ENCODE measurements around the gene LNP1.
"Not testable (repeated sequence)": the region's sequence is repeated elsewhere in the genome, so short reads cannot be mapped to it uniquely, and the experiment has no call there.

Gene LNP1

DNA sequence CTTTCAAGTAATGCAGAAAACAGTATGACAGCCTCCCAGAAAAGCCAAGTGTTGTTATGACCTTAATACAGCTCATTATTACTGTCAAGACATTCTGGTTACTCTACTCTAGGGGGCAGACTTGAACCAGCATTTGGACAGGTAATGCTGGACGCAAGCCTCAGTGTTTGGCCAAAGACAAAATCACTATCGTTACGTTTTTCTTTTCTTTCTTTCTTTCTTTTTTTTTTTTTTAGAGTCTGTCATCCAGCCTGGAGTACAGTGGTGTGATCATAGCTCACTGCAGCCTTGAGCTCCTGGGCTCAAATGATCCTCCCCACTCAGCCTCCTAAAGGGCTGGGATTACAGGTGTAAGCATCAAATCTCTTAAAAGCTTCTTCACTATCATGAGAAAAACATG lies 61.7 kb downstream of the LNP1 start:
- Mint-ChIP-seq H3K9me3 (peaks cover 0 to 2% of the 10 kb centered on the region in 2 donors), H3K27me3 (peaks cover 0 to 10% of the 10 kb centered on the region in 2 donors), H3K36me3 (peaks cover 0 to 2% of the 10 kb centered on the region in 2 donors), H3K27ac (no peak overlapping the region), H3K4me3 (no peak overlapping the region), H3K4me1 (peaks cover 3 to 13% of the 10 kb centered on the region in 2 donors)
- DNase-seq (no peak), ATAC-seq (replicated peaks) (peak; percentile 87 to 91)

DNA sequence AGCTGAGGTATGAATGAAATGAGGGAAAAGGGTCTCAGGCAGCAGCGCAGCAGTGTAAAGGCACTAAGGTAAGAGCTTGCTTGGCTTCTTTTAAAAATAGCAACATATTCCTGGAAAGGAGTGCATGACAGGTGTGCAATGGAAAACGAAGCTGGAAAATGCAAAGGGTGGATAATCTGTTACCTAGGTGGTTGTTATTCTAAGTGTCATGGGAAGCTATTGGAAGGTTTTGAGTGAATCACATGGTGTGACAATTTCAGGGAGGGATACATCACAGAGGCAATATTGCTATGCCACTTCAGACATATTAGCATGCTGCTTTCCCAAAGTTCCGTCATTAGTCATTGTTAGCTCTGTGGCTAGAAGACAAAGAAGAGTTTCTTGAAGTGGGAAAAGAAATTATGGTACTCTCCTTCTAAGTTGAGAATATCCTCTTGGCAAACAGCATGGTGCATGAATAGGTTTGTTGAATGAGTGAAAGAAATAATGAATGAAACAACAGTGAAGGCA lies 62.4 kb downstream of the LNP1 start:
- Mint-ChIP-seq H3K4me1 (peaks cover 3 to 13% of the 10 kb centered on the region in 2 donors), H3K27ac (no peak overlapping the region), H3K4me3 (no peak overlapping the region), H3K27me3 (peaks cover 0 to 10% of the 10 kb centered on the region in 2 donors), H3K9me3 (peaks cover under 1 to 2% of the 10 kb centered on the region in 2 donors), H3K36me3 (peaks cover 0 to under 1% of the 10 kb centered on the region in 2 donors)
- no peak for ATAC-seq (replicated peaks)
- no peak for DNase-seq

DNA sequence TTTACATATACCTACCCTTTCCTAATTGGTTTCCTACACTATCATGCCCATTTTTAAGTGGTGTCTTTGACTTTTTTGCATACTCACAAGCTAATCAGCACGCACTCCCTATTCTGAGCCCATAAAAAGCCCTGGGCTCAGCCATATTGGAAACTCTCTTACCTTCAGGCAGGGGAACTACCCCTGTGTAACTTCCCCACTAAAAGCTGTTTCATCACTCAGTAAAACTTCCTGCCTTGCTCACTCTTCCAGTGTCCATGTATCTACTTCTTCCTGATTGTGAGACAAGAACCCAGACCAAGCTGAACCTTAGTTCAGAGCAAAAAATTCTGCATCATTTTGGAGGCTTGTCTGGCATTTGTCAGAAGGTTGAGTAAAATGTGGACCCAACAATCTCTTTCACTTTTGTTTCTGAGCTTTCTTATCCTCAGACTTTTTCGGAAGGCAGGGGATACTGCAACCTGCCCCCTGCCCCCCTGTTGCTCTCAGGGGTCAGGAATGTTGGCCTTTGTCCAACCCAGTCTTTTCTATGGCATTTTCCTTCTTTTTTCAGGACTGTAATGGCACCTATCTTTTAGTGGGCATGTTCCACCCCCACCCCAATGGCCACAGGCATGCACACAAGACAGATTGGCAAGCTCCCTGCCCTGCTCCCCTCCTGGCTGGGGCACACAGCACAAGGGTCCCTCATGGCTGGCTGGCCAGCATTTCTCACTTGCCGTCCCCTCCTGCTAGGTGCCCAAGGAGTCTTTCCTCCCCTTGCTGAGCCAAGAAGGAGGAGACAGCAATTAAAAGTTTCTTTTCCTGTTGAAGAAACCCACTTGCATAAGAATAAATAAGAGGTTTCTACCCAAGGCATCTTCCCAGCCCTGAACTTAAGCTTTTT lies 64.8 kb downstream of the LNP1 start:
- Mint-ChIP-seq H3K36me3 (peaks cover 0 to 3% of the 10 kb centered on the region in 2 donors), H3K27me3 (peaks cover 0 to 10% of the 10 kb centered on the region in 2 donors), H3K27ac (no peak overlapping the region), H3K4me1 (peaks cover 3 to 13% of the 10 kb centered on the region in 2 donors), H3K4me3 (no peak overlapping the region), H3K9me3 (peaks cover 10% of the 10 kb centered on the region in 2 donors)
- DNase-seq, result no peak
- ATAC-seq (replicated peaks), result peak in 1 of 2 donors; percentile 42

DNA sequence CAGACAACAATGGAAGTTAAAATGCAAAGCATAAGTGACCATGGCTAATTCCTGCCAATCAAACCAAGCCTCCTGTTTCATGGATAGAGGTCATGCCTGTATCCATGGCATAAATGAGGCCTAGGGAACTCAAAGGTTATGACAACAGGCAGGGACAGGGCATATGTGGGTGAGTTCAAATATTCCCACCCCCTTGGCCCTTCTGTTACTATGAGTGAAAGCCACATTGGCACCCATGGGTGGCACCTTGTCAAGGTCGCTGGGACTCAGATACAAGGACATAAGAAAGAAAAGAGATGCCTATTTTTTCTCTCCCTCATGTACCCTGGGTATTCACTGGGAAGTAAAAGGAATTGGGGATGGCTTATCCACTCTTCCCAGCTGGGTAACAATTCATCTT lies 65.8 kb downstream of the LNP1 start:
- Mint-ChIP-seq H3K9me3 (peaks cover 10% of the 10 kb centered on the region in 2 donors), H3K27ac (no peak overlapping the region), H3K27me3 (peaks cover 0 to 10% of the 10 kb centered on the region in 2 donors), H3K4me3 (no peak overlapping the region), H3K36me3 (peaks cover 0 to 3% of the 10 kb centered on the region in 2 donors), H3K4me1 (peaks cover 3 to 13% of the 10 kb centered on the region in 2 donors)
- no peak for DNase-seq
- no peak for ATAC-seq (replicated peaks)

DNA sequence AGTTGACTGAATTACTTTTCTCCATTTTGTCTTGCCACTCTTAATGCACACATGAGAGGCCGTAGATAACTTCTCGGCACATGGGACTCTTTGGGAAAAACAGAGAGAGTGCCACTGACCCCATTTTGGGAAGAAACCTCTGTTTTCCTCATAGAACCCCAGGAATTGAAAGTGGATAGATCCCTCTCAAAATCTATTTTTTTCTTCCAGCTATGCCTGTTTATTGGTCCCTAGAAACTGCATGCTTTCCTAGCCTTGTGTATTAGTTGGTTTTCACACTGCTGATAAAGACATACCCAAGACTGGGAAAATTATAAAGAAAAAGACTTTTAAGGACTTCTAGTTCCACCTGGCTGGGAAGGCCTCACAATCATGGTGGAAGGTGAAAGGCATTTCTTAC lies 67.3 kb downstream of the LNP1 start:
- Mint-ChIP-seq H3K4me1 (peaks cover 3 to 7% of the 10 kb centered on the region in 2 donors), H3K9me3 (peaks cover 10% of the 10 kb centered on the region in 2 donors), H3K36me3 (peaks cover 0 to 3% of the 10 kb centered on the region in 2 donors), H3K27me3 (peaks cover 0 to 5% of the 10 kb centered on the region in 2 donors), H3K4me3 (no peak overlapping the region), H3K27ac (no peak overlapping the region)
- DNase-seq (no peak), ATAC-seq (replicated peaks) (no peak)

DNA sequence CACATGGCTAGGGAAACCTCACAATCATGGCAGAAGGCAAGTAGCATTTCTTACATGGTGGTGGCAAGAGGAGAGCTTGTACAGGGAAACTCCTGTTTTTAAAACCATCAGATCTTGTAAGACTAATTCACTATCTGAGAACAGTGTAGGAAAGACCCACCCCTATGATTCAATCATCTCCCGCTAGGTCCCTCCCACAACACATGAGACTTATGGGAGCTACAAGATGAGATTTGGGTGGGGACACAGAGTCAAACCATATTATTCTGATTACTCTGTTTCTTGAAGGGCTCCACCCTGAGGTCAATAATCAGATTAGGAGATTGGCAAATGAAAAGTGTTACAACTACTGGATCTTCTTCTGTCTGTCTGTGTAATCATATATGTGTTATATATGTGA lies 69.6 kb downstream of the LNP1 start:
- H3K4me3 Mint-ChIP-seq, result no peak overlapping the region
- ATAC-seq (replicated peaks) (no peak), DNase-seq (no peak)
- no peak overlapping the region for H3K27ac Mint-ChIP-seq
- H3K36me3 Mint-ChIP-seq, result peaks cover 0 to 3% of the 10 kb centered on the region in 2 donors
- peaks cover 7 to 8% of the 10 kb centered on the region in 2 donors for H3K27me3 Mint-ChIP-seq
- peaks cover under 1 to 5% of the 10 kb centered on the region in 2 donors for H3K4me1 Mint-ChIP-seq
- H3K9me3 Mint-ChIP-seq, result peaks cover 10% of the 10 kb centered on the region in 2 donors

DNA sequence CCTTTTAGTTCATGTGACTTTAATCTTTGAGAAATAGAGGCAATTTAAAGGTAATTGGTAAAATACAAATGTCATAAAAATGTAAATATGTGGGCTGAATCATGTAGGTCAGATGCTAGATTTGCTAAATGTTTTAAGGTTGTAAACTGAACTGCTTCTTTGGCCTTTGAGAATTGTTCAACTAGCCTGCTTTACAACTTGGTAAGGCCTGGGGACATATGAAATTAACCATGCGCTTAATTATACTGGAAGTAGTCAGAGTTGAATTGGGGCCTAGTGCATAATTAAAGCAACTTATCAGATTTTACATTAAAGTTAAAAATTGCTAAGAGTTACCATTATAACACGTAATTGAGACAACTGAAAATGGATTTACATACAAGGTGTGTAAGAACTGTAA lies 70.1 kb downstream of the LNP1 start:
- Mint-ChIP-seq H3K4me1 (no peaks in the 10 kb centered on the region), H3K4me3 (no peak overlapping the region), H3K36me3 (peaks cover 0 to 3% of the 10 kb centered on the region in 2 donors), H3K9me3 (peaks cover 10% of the 10 kb centered on the region in 2 donors), H3K27me3 (peaks cover 5 to 7% of the 10 kb centered on the region in 2 donors), H3K27ac (no peak overlapping the region)
- DNase-seq, result no peak
- no peak for ATAC-seq (replicated peaks)

DNA sequence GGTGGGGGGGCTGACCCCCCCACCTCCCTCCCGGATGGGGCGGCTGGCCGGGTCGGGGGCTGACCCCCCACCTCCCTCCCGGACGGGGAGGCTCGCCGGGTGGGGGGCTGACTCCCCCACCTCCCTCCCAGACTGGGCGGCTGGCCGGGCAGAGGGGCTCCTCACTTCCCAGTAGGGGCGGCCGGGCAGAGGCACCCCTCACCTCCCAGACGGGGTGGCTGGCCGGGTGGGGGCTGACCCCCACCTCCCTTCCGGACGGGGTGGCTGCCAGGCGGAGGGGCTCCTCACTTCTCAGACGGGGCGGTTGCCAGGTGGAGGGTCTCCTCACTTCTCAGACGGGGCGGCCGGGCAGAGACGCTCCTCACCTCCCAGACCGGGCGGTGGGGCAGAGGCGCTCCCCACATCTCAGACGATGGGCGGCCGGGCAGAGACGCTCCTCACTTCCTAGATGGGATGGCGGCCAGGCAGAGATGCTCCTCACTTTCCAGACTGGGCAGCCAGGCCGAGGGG lies 76.6 kb downstream of the LNP1 start:
- H3K27me3 Mint-ChIP-seq, result peaks cover 14 to 18% of the 10 kb centered on the region in 2 donors
- H3K4me1 Mint-ChIP-seq; H3K9me3 Mint-ChIP-seq; H3K4me3 Mint-ChIP-seq; H3K36me3 Mint-ChIP-seq; H3K27ac Mint-ChIP-seq; DNase-seq; ATAC-seq (replicated peaks): not testable (repeated sequence)

DNA sequence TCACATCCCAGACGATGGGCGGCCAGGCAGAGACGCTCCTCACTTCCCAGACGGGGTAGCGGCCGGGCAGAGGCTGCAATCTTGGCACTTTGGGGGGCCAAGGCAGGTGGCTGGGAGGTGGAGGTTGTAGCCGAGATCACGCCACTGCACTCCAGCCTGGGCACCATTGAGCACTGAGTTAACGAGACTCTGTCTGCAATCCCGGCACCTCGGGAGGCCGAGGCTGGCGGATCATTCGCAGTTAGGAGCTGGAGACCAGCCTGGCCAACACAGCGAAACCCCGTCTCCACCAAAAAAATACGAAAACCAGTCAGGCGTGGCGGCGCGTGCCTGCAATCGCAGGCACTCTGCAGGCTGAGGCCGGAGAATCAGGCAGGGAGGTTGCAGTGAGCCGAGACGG lies 77.2 kb downstream of the LNP1 start:
- not testable (repeated sequence) for H3K27ac Mint-ChIP-seq; DNase-seq; H3K36me3 Mint-ChIP-seq; ATAC-seq (replicated peaks); H3K4me1 Mint-ChIP-seq; H3K9me3 Mint-ChIP-seq; H3K4me3 Mint-ChIP-seq
- H3K27me3 Mint-ChIP-seq, result peaks cover 21 to 23% of the 10 kb centered on the region in 2 donors

DNA sequence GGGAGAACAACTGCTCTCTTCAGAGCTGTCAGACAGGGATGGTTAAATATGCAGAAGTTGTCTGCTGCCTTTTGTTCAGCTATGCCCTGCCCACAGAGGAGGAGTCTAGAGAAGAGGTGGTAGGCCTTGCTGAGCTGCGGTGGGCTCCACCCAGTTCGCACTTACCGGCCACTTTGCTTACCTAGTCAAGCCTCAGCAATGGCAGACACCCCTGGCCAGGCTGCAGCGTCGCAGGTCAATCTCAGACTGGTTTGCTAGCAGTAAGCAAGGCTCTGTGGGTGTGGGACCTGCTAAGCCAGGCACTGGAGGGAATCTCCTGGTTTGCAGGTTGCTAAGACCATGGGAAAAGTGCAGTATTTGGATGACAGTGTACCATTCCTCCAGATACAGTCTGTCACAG lies 78.7 kb downstream of the LNP1 start:
- H3K4me3 Mint-ChIP-seq, result no peak overlapping the region
- DNase-seq (no peak), ATAC-seq (replicated peaks) (no peak)
- H3K36me3 Mint-ChIP-seq, result no peaks in the 10 kb centered on the region
- no peaks in the 10 kb centered on the region for H3K4me1 Mint-ChIP-seq
- H3K27ac Mint-ChIP-seq, result no peak overlapping the region
- no peaks in the 10 kb centered on the region for H3K9me3 Mint-ChIP-seq
- H3K27me3 Mint-ChIP-seq, result peaks cover 28 to 31% of the 10 kb centered on the region in 2 donors

DNA sequence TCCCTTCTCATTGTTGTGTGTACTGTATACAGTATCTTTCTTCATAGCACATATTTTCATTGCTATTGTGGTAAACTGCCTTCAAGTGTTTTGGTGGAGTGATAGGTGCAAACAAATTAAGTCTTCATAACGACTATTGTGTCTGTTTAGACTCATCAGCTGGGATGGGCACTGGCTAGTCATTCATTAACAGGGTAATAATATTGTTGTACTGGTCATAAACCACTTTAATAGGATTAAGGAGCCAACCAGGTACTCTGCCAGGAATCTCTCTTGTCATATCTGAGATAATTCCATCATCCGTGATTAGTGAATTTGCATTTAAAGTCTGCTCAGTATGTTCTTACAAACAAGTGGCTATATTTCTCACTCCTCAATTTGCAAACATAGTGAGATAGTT lies 80.8 kb downstream of the LNP1 start:
- ATAC-seq (replicated peaks), result no peak
- no peaks in the 10 kb centered on the region for H3K9me3 Mint-ChIP-seq

DNA sequence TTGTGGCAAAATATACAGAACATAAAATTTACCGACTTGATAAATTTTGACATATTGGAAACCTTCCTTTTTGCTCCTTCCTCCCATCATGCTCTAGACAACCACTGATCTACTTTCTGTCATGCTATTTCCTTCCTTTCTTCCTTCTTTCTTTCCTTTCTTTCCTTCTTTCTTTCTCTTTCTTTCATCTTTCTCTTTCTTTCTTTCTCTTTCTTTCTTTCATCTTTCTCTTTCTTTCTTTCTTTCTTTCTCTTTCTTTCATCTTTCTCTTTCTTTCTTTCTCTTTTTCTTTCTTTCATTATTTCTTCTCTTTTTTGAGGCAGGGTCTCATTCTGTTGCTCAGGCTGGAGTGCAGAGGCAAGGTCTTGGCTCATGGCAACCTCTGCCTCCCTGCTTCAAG lies 82.2 kb downstream of the LNP1 start:
- H3K27me3 Mint-ChIP-seq, result peaks cover 23 to 30% of the 10 kb centered on the region in 2 donors
- no peak for ATAC-seq (replicated peaks)
- no peak for DNase-seq
- no peaks in the 10 kb centered on the region for H3K36me3 Mint-ChIP-seq
- no peaks in the 10 kb centered on the region for H3K4me1 Mint-ChIP-seq
- no peak overlapping the region for H3K4me3 Mint-ChIP-seq
- H3K9me3 Mint-ChIP-seq, result no peaks in the 10 kb centered on the region
- no peak overlapping the region for H3K27ac Mint-ChIP-seq

More for the DNA sequence above, 80.8 kb downstream of the LNP1 start:
- no peaks in the 10 kb centered on the region for H3K36me3 Mint-ChIP-seq
- H3K4me1 Mint-ChIP-seq, result no peaks in the 10 kb centered on the region
- no peak overlapping the region for H3K27ac Mint-ChIP-seq
- no peak overlapping the region for H3K4me3 Mint-ChIP-seq
- DNase-seq, result no peak
- peaks cover 23 to 30% of the 10 kb centered on the region in 2 donors for H3K27me3 Mint-ChIP-seq

DNA sequence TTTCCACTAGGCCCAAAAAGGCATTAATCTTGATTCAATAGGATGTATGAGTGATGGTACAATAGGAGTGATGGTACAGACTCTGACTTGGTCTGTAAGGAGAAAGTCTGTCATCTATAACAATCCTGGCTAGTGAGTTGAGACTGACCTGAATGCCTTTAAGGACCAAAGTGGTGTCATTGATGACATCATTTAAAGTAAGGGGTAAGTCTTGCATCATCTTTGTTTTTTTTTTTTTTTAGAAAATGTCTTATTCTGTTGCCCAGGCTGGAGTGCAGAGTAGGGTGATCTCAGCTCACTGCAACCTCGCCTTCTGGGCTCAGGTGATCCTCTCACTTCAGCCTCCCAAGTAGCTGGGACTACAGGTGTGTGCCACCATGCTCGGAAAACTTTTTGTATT lies 85.5 kb downstream of the LNP1 start:
- ATAC-seq (replicated peaks) (no peak), DNase-seq (no peak)
- Mint-ChIP-seq H3K36me3 (no peaks in the 10 kb centered on the region), H3K4me1 (peaks cover 0 to under 1% of the 10 kb centered on the region in 2 donors), H3K27ac (no peak overlapping the region), H3K9me3 (no peaks in the 10 kb centered on the region), H3K4me3 (no peak overlapping the region), H3K27me3 (peaks cover 18 to 24% of the 10 kb centered on the region in 2 donors)

DNA sequence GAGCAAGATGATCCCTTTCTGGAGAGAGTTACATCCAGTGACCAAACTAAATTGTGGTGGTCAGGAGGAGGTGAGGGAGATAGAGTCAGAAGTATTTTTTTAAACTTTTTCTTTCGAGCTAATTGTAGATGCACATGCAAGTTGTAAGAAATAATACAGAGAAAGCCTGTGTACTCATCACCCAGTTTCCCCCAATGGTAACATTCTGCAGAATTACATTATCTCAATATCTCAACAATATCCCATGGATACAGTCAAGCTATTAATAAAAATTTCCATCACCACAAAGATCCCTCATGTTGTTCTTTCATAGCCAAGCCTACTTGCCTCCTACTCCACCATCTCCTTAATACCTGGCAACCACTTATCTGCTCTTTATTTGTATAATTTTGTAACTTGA lies 87.8 kb downstream of the LNP1 start:
- no peaks in the 10 kb centered on the region for H3K9me3 Mint-ChIP-seq
- H3K27ac Mint-ChIP-seq, result no peak overlapping the region
- no peaks in the 10 kb centered on the region for H3K36me3 Mint-ChIP-seq

More for the DNA sequence above, 87.8 kb downstream of the LNP1 start:
- DNase-seq (no peak), ATAC-seq (replicated peaks) (no peak)
- no peak overlapping the region for H3K4me3 Mint-ChIP-seq
- peaks cover 4 to 11% of the 10 kb centered on the region in 2 donors for H3K27me3 Mint-ChIP-seq
- peaks cover 3 to 11% of the 10 kb centered on the region in 2 donors for H3K4me1 Mint-ChIP-seq

All from stimulated activated naive B cell treated with anti-CD40 and anti-IgM and Interleukin-4, amounts not matched to agents 10 μg/mL and 1 μg/mL and 100 μg/mL, for 72 hours (primary cell).